HL-60 (cell line): ENCODE results near the gene PMP22.

Experiments
- POLR2AphosphoS5 ChIP-seq: IDR thresholded peaks from 2 replicates; pipeline ENCODE4 v1.6.1; 2012; ENCODE audit warnings: low read depth
- TF ChIP-seq, protein P1 (sequence below): IDR thresholded peaks from 2 replicates; pipeline ENCODE4 v1.6.1; 2012; ENCODE audit warnings: low read depth; ENCODE audit not compliant: insufficient replicate concordance
- TF ChIP-seq, protein P2 (sequence below): IDR thresholded peaks from one replicate; pipeline ENCODE4 v1.5.1; 2011; ENCODE audit warnings: low read length, control low read depth, inconsistent platforms; ENCODE audit not compliant: insufficient read depth

GRCh38 chr17:15238676-15239422 is 26.3 kb downstream of the PMP22 start:
- TF ChIP-seq POLR2AphosphoS5 = no peak
- TF ChIP-seq, protein P1, sequence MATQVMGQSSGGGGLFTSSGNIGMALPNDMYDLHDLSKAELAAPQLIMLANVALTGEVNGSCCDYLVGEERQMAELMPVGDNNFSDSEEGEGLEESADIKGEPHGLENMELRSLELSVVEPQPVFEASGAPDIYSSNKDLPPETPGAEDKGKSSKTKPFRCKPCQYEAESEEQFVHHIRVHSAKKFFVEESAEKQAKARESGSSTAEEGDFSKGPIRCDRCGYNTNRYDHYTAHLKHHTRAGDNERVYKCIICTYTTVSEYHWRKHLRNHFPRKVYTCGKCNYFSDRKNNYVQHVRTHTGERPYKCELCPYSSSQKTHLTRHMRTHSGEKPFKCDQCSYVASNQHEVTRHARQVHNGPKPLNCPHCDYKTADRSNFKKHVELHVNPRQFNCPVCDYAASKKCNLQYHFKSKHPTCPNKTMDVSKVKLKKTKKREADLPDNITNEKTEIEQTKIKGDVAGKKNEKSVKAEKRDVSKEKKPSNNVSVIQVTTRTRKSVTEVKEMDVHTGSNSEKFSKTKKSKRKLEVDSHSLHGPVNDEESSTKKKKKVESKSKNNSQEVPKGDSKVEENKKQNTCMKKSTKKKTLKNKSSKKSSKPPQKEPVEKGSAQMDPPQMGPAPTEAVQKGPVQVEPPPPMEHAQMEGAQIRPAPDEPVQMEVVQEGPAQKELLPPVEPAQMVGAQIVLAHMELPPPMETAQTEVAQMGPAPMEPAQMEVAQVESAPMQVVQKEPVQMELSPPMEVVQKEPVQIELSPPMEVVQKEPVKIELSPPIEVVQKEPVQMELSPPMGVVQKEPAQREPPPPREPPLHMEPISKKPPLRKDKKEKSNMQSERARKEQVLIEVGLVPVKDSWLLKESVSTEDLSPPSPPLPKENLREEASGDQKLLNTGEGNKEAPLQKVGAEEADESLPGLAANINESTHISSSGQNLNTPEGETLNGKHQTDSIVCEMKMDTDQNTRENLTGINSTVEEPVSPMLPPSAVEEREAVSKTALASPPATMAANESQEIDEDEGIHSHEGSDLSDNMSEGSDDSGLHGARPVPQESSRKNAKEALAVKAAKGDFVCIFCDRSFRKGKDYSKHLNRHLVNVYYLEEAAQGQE = no peak
- TF ChIP-seq, protein P2, sequence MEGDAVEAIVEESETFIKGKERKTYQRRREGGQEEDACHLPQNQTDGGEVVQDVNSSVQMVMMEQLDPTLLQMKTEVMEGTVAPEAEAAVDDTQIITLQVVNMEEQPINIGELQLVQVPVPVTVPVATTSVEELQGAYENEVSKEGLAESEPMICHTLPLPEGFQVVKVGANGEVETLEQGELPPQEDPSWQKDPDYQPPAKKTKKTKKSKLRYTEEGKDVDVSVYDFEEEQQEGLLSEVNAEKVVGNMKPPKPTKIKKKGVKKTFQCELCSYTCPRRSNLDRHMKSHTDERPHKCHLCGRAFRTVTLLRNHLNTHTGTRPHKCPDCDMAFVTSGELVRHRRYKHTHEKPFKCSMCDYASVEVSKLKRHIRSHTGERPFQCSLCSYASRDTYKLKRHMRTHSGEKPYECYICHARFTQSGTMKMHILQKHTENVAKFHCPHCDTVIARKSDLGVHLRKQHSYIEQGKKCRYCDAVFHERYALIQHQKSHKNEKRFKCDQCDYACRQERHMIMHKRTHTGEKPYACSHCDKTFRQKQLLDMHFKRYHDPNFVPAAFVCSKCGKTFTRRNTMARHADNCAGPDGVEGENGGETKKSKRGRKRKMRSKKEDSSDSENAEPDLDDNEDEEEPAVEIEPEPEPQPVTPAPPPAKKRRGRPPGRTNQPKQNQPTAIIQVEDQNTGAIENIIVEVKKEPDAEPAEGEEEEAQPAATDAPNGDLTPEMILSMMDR = no peak
